Aortic smooth muscle cell (primary cell): ENCODE measurements around the gene ZNF414. TPM values are rescaled to one million over a fixed set of nuclear protein-coding genes. Genes with fewer than 3 reads are reported as not detected.

ENCODE experiments used
- total RNA-seq: library from RNA; depleted of rRNA; stranded (reverse); fragments of >200 nt; gene quantifications from 2 replicates; pipeline ENCODE4 v1.2.3, GENCODE V29; 2014

Gene ZNF414
- 3.1 and 3.2 TPM in 2 replicates for total RNA-seq

GRCh38 chr19:8513687-8514504, at the start of gene ZNF414:
TSS of gene ZNF414 (minus strand) at chr19:8514167. CDS start at chr19:8514046, 121 bp downstream.

Other genes with a start within 250 kb of the ZNF414 start
- gene CD320, start 205.8 kb downstream of the ZNF414 start, total RNA-seq: 17.4 and 23.8 TPM in 2 replicates
- gene NDUFA7, start 192.8 kb downstream of the ZNF414 start, total RNA-seq: 28.9 and 36.7 TPM in 2 replicates
- gene RPS28, start 192.7 kb downstream of the ZNF414 start, total RNA-seq: 575 and 694 TPM in 2 replicates
- gene KANK3, start 170.9 kb downstream of the ZNF414 start, total RNA-seq: 0.44 and 0.53 TPM in 2 replicates
- 1.2 and 1.7 TPM in 2 replicates for gene ANGPTL4, start 150.0 kb downstream of the ZNF414 start, total RNA-seq
- gene RAB11B, start 123.8 kb downstream of the ZNF414 start, total RNA-seq: 63.0 and 81.0 TPM in 2 replicates
- 87.9 and 103 TPM in 2 replicates for gene MARCHF2, start 100.9 kb downstream of the ZNF414 start, total RNA-seq
- 53.4 and 58.2 TPM in 2 replicates for gene HNRNPM, start 69.2 kb downstream of the ZNF414 start, total RNA-seq
- gene PRAM1, start 11.5 kb downstream of the ZNF414 start, total RNA-seq: not detected in 2 replicates
- gene MYO1F, start 63.3 kb upstream of the ZNF414 start, total RNA-seq: 0.13 and 0.19 TPM in 2 replicates
- gene ADAMTS10, start 96.5 kb upstream of the ZNF414 start, total RNA-seq: 12.0 and 24.2 TPM in 2 replicates
- not detected in 2 replicates for gene NFILZ, start 116.5 kb upstream of the ZNF414 start, total RNA-seq
- gene ACTL9, start 184.6 kb upstream of the ZNF414 start, total RNA-seq: not detected in 2 replicates
- not detected in 2 replicates for gene OR2Z1, start 207.5 kb upstream of the ZNF414 start, total RNA-seq